Spleen (tissue), 11 donors: ENCODE data around the gene AGPAT4. TPM values are rescaled to one million over a fixed set of nuclear protein-coding genes. Genes with fewer than 3 reads are reported as not detected.
A peak's percentile ranks its signal among the peaks of the same experiment; 100 is the strongest.
"Not testable (repeated sequence)": the region's sequence is repeated elsewhere in the genome, so short reads cannot be mapped to it uniquely, and the experiment has no call there.

Source experiments
- DNase-seq: peaks from one replicate; pipeline ENCODE4 v3.0.0-alpha.2; 2020
- H3K27ac ChIP-seq, 8 donors: fragments of 200-600 bp; sonication (generic) in 7 of 8; 1 replicate in 4 of 8; 2 replicates in 4 of 8; pipeline versions ENCODE4 v1.5.0 to v1.8.0; 2016 to 2021; ENCODE audit warnings: inconsistent platforms in 4 of 8, mild to moderate bottlenecking in 4 of 8, moderate library complexity in 1 of 8
- H3K27me3 ChIP-seq, 7 donors: fragments of 200-600 bp; sonication (generic) in 6 of 7; replicated peaks in 1 of 7; 1 replicate in 4 of 7; 2 replicates in 3 of 7; pipeline versions ENCODE4 v1.5.0 to v1.8.0; 2016 to 2021; ENCODE audit warnings: inconsistent platforms in 3 of 7, mild to moderate bottlenecking in 1 of 7
- H3K36me3 ChIP-seq, 6 donors: fragments of 200-600 bp; sonication (generic) in 5 of 6; 1 replicate in 4 of 6; 2 replicates in 2 of 6; pipeline versions ENCODE4 v1.5.0 to v1.8.0; 2016 to 2021; ENCODE audit warnings: inconsistent platforms in 2 of 6
- H3K4me1 ChIP-seq, 6 donors: fragments of 200-600 bp; sonication (generic) in 5 of 6; 1 replicate in 3 of 6; 2 replicates in 3 of 6; pipeline versions ENCODE4 v1.5.0 to v1.8.0; 2016 to 2021; ENCODE audit warnings: inconsistent platforms in 3 of 6
- H3K4me3 ChIP-seq, 8 donors: fragments of 200-600 bp; sonication (generic) in 7 of 8; 1 replicate in 4 of 8; 2 replicates in 4 of 8; pipeline versions ENCODE4 v1.5.0 to v1.8.0; 2016 to 2021; ENCODE audit warnings: inconsistent platforms in 4 of 8, mild to moderate bottlenecking in 4 of 8, moderate library complexity in 2 of 8
- H3K9me3 ChIP-seq, 8 donors: fragments of 200-600 bp; sonication (generic) in 7 of 8; 1 replicate in 4 of 8; 2 replicates in 4 of 8; pipeline versions ENCODE4 v1.5.0 to v1.8.0; 2016 to 2021; ENCODE audit warnings: inconsistent platforms in 4 of 8
- CTCF ChIP-seq, 11 experiments: fragments of 200-600 bp in 7 of 11; fragments of 450-650 bp in 4 of 11; sonication (generic) in 4 of 11; IDR thresholded peaks in 8 of 11; conservative IDR thresholded peaks in 3 of 11; 1 replicate in 7 of 11; 2 replicates in 4 of 11; pipeline versions ENCODE4 v1.4.0 to v1.8.0; 2016 to 2021; ENCODE audit warnings: antibody characterized with exemption in 11 of 11, inconsistent platforms in 4 of 11, mild to moderate bottlenecking in 1 of 11
- POLR2A ChIP-seq, 3 donors: fragments of 450-650 bp; IDR thresholded peaks; one replicate each; pipeline ENCODE4 v1.5.1; 2017; ENCODE audit warnings: antibody characterized with exemption in 3 of 3, mild to moderate bottlenecking in 1 of 3
- POLR2AphosphoS5 ChIP-seq, 3 donors: sonication (generic); formaldehyde crosslinking; IDR thresholded peaks; one replicate each; pipeline ENCODE4 v1.5.1; 2017; ENCODE audit warnings: antibody characterized with exemption in 3 of 3
- WGBS, 5 donors: extraction: QIAGEN DNeasy Blood & Tissue Kit in 3 of 5; methylation state at CpG; one replicate each; pipeline versions ENCODE4 v1.1.5 to v1.1.7; 2013 to 2018; 5-methylcytosine and 5-hydroxymethylcytosine counted together
- intact Hi-C: fragments of 100-400 bp; cut with DNase I; formaldehyde crosslinking; loops from one replicate; pipeline ENCODE4 v1.15.0; 2023; ENCODE audit warnings: low total_unique reads
- polyA plus RNA-seq, 3 donors: library from polyadenylated mRNA; stranded (reverse); fragments of 200-250 nt; gene quantifications; one replicate each; pipeline ENCODE4 v1.2.1, GENCODE V29; 2013
- total RNA-seq, 7 donors: library from RNA; depleted of rRNA in 3 of 7; stranded (reverse); fragments of >200 nt in 3 of 7; fragmentation: NEBNext Ultra II Directional in 4 of 7; extraction: Animal tissue kit (Norgen Biotek cat#: 25700) in 4 of 7; gene quantifications; one replicate each; pipeline versions ENCODE4 v1.1.0 to v1.2.1, GENCODE V29; 2016 to 2021
- donor health status: healthy with polysubstance abuse.
- donor health status: DM: no; HTN: no; CAD: no; lungs with moderate emphysema.
- donor health status: DM: no; HTN: no; CAD: no.
- donor health status: Bipolar disorder and iron deficiency.
- donor health status: healthy.
- donor health status: DM: no; HTN: no; CAD: no.
- donor health status: DM: yes; HTN: yes; CAD: no.

The AGPAT4 gene
- total and polyA plus RNA-seq, 10 donors = 0.80 to 16.8 (median 8.4) TPM

- peaks cover 0 to 21% (median 6%) of the 10 kb centered on the region in 8 donors for H3K9me3 ChIP-seq
- H3K4me1 ChIP-seq = peaks cover 0 to 11% (median 0%) of the 10 kb centered on the region in 6 donors
- WGBS, 5 donors = 91 to 95% (median 94%) methylated on average over 19 of the region's 19 CpGs
- no peaks in the 10 kb centered on the region for H3K27me3 ChIP-seq
- DNase-seq = no peak
- TF ChIP-seq POLR2A (IDR thresholded peaks at IDR 0.05) = no peak
- no peak for TF ChIP-seq POLR2AphosphoS5 (IDR thresholded peaks at IDR 0.05)
- TF ChIP-seq CTCF (IDR thresholded peaks at IDR 0.05 in 8 of 11, conservative IDR thresholded peaks at IDR 0.05 in 3 of 11) = no peak
- intact Hi-C loops = no loop called here
- no peak overlapping the region for H3K4me3 ChIP-seq
- H3K27ac ChIP-seq = peak overlapping the region in 2 of 8 donors; percentile 8 to 59
- H3K36me3 ChIP-seq = no peaks in the 10 kb centered on the region
These were observed 85.1 kb downstream of the AGPAT4 start for GRCh38 chr6:161188547-161189465.

- 48 to 75% (median 59%) methylated on average over 17 of the region's 17 CpGs for whole genome bisulfite sequencing, 5 donors
- DNase-seq = no peak
These were observed 87.6 kb downstream of the AGPAT4 start for GRCh38 chr6:161186173-161186769.

GRCh38 chr6:161181121-161181520 is 92.7 kb downstream of the AGPAT4 start:
- Histone ChIP-seq H3K27ac (no peak overlapping the region), H3K4me3 (no peak overlapping the region), H3K36me3 (peaks cover 0 to 8% (median 0%) of the 10 kb centered on the region in 6 donors), H3K9me3 (peaks cover 0 to 16% (median 11%) of the 10 kb centered on the region in 8 donors), H3K27me3 (no peaks in the 10 kb centered on the region), H3K4me1 (peaks cover 0 to under 1% (median 0%) of the 10 kb centered on the region in 6 donors)
- no peak for TF ChIP-seq CTCF (IDR thresholded peaks at IDR 0.05 in 8 of 11, conservative IDR thresholded peaks at IDR 0.05 in 3 of 11)
- no peak for TF ChIP-seq POLR2AphosphoS5 (IDR thresholded peaks at IDR 0.05)
- TF ChIP-seq POLR2A (IDR thresholded peaks at IDR 0.05) = no peak
- intact Hi-C loops = no loop called here
- WGBS, 5 donors = 76 to 87% (median 82%) methylated on average over 8 of the region's 8 CpGs
- no peak for DNase-seq

More at GRCh38 chr6:161186173-161186769, 87.6 kb downstream of the AGPAT4 start:
- TF ChIP-seq POLR2AphosphoS5 (IDR thresholded peaks at IDR 0.05) = peak in 1 of 3 donors; percentile 16
- no peak for TF ChIP-seq POLR2A (IDR thresholded peaks at IDR 0.05)
- no peaks in the 10 kb centered on the region for H3K36me3 ChIP-seq
- intact Hi-C loops = no loop called here
- peaks cover 0 to 11% (median 0%) of the 10 kb centered on the region in 6 donors for H3K4me1 ChIP-seq
- H3K4me3 ChIP-seq = no peak overlapping the region
- no peak overlapping the region for H3K27ac ChIP-seq
- H3K9me3 ChIP-seq = no peaks in the 10 kb centered on the region
- no peaks in the 10 kb centered on the region for H3K27me3 ChIP-seq

DNA sequence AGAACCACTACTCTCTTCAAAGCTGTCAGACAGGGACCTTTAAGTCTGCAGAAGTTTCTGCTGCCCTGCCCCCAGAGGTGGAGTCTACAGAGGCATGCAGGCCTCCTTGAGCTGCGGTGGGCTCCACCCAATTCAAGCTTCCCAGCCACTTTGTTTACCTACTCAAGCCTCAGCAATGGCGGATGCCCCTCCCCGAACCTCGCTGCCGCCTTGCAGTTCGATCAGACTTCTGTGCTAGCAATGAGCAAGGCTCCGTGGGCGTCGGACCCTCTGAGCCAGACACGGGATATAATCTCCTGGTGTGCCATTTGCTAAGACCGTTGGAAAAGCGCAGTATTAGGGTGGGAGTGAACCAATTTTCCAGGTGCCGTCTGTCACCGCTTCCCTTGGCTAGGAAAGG is 95.7 kb downstream of the AGPAT4 start:
- WGBS, 5 donors = 95 to 99% (median 97%) methylated on average over 14 of the region's 14 CpGs
- DNase-seq, H3K4me1 ChIP-seq, H3K4me3 ChIP-seq, intact Hi-C loops, H3K27me3 ChIP-seq, H3K36me3 ChIP-seq, H3K27ac ChIP-seq: not testable (repeated sequence)
- peaks cover 0 to 16% (median 13%) of the 10 kb centered on the region in 8 donors for H3K9me3 ChIP-seq

GRCh38 chr6:161176428-161176827 is 97.4 kb downstream of the AGPAT4 start:
- DNase-seq, H3K36me3 ChIP-seq, H3K4me1 ChIP-seq, H3K27me3 ChIP-seq, H3K27ac ChIP-seq, intact Hi-C loops, H3K4me3 ChIP-seq: not testable (repeated sequence)
- peaks cover 0 to 21% (median 13%) of the 10 kb centered on the region in 8 donors for H3K9me3 ChIP-seq
- WGBS, 5 donors = 80 to 96% (median 93%) methylated on average over 3 of the region's 3 CpGs

DNA sequence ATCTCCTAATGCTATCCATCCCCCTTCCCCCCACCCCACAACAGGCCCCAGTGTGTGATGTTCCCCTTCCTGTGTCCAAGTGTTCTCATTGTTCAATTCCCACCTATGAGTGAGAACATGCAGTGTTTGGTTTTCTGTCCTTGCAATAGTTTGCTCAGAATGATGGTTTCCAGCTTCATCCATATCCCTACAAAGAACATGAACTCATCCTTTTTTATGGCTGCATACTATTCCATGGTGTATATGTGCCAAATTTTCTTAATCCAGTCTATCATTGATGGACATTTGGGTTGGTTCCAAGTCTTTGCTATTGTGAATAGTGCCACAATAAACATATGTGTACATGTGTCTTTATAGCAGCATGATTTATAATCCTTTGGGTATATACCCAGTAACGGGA is 101.1 kb downstream of the AGPAT4 start:
- H3K9me3 ChIP-seq, intact Hi-C loops, H3K27me3 ChIP-seq, H3K27ac ChIP-seq, H3K36me3 ChIP-seq, H3K4me3 ChIP-seq, DNase-seq: not testable (repeated sequence)
- WGBS, 5 donors = 0 to 61% (median 0%) methylated on average over 1 of the region's 1 CpG; no CpG with 5 or more reads in 2 of the 5 donors
- peaks cover 0 to 27% (median 15%) of the 10 kb centered on the region in 6 donors for H3K4me1 ChIP-seq
